ENCODE results near the gene METTL24. TPM values are rescaled to one million over a fixed set of nuclear protein-coding genes. Genes with fewer than 3 reads are reported as not detected.

METTL24 gene
- total RNA-seq, 1 donor from 2014 or later = not detected

DNA sequence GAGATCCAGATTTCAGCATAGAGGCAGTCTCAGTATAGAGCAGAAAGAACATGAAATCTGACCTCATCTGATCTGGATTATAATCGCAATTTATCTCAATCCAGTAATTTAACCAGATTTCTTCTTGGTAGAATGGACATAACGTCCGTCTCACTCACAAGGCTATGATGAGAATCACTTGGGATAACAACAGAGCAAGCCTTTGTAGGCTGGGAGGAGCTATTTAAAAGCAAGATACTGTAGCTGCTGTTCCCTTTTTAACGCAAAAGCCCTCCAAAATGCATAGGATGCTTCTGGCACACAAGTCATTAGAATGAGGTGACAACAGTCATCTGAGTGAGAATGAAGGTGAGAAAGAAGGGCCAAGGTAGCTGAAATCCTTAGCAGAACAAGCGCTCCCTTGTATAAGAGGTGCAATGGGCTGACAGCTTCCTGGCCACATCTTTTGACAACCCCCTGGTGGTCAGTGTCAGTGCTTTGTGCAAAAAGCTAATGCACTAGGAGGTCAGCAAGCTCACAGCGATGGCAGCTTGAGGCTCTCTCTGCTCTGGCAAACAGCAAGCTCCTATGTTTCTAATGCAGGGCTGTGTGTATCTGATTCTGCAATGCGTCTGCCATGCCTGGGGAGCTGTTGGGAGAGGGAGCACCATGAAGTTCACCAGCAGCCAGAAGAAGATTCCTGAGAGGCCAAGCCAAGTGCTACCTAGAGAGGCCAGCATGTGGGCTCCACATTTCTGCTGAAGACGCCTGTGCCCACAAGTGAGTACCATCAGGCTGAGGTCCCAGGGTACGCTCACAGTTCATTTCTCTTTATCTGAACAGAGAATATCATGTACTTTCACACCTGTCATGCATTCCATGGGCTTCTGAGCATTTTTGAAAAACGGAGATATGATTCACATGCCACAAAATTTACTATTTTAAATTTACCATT is 16.2 kb downstream of the METTL24 start:
- Mint-ChIP-seq H3K36me3 (ENCODE audit: low read depth) (no peaks in the 10 kb centered on the region), H3K27me3 (ENCODE audit: low read depth) (peaks cover 30% of the 10 kb centered on the region), H3K27ac (no peak overlapping the region), H3K4me1 (ENCODE audit: low read depth) (no peaks in the 10 kb centered on the region), H3K4me3 (ENCODE audit: low read depth) (no peak overlapping the region), H3K9me3 (no peaks in the 10 kb centered on the region)
- intact Hi-C loops (cut with micrococcal nuclease) = no loop called here
- DNase-seq (ENCODE audit: low spot score) = no peak

- Mint-ChIP-seq H3K4me1 (ENCODE audit: low read depth) (no peaks in the 10 kb centered on the region), H3K4me3 (ENCODE audit: low read depth) (no peak overlapping the region), H3K27me3 (ENCODE audit: low read depth) (peaks cover 25% of the 10 kb centered on the region), H3K36me3 (ENCODE audit: low read depth) (no peaks in the 10 kb centered on the region), H3K9me3 (no peaks in the 10 kb centered on the region), H3K27ac (no peak overlapping the region)
- DNase-seq (ENCODE audit: low spot score) = no peak
- intact Hi-C loops (cut with micrococcal nuclease) = no loop called here
Measured at GRCh38 chr6:110341067-110341466, 17.1 kb downstream of the METTL24 start.

DNA sequence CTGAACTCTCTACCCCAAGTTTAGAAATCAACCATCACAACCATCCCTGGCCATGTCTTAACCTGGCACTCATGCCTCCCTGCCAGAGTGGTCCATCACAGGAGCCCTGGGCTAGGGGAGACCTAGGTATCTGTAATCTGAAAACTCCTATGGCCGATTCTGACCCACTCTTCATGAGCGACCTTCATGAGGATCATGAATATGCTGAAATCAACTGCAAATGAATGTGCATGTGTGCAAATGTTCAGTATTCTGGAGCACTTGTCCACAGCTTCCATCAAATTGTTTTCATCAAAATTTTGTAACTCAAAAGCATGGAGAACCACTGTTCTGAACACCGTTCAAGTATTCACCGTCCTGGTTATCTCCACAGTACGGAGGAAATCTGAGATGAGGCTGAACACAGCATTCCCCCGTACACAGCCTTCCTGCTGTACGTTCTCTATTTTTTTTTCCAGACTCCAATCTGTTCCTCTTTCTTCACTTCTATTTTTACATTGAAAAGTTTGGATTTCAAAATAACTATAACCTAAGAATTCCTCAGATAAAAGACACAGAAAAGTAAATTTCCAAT is 17.7 kb downstream of the METTL24 start:
- intact Hi-C loops (cut with micrococcal nuclease) = no loop called here
- Mint-ChIP-seq H3K9me3 (no peaks in the 10 kb centered on the region), H3K4me3 (ENCODE audit: low read depth) (no peak overlapping the region)

DNA sequence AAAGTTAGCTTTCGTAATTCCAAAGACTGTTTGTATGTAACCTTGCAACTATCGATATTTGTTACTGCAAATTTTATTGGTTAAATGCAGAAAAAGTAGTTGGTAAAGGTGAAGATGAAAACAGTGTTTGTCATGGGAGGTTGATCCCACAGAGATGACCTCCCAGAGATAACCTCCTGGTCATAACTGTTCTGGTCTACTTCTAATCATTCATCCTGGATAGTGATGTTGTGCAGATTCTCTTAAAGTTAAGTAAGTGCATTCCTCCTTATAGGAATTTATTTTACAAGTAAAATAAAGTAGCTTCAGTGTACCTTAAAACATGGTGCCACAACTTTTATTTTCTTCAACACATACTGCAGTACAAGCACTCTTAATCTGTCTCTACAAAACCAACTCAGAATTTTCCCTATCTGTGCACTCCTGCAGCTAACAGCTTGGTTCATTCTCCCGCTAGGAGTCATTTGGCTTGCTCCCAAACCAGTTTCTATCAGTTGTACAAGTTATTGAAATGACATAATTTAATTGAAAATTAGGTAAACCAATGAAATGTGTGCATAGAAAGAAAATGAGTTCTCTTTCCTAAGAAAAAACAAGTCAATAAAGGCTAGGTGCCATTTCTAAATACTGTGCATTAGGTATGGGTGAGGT is 19.2 kb downstream of the METTL24 start:
- no peak for DNase-seq (ENCODE audit: low spot score)
- Mint-ChIP-seq H3K4me1 (ENCODE audit: low read depth) (no peaks in the 10 kb centered on the region), H3K4me3 (ENCODE audit: low read depth) (no peak overlapping the region), H3K9me3 (no peaks in the 10 kb centered on the region), H3K27me3 (ENCODE audit: low read depth) (peaks cover 25% of the 10 kb centered on the region), H3K36me3 (ENCODE audit: low read depth) (no peaks in the 10 kb centered on the region), H3K27ac (no peak overlapping the region)
- intact Hi-C loops (cut with micrococcal nuclease) = no loop called here

More for the DNA sequence above, 17.7 kb downstream of the METTL24 start:
- H3K27me3 Mint-ChIP-seq (ENCODE audit: low read depth) = peaks cover 24% of the 10 kb centered on the region
- H3K27ac Mint-ChIP-seq = no peak overlapping the region
- no peak for DNase-seq (ENCODE audit: low spot score)
- no peaks in the 10 kb centered on the region for H3K4me1 Mint-ChIP-seq (ENCODE audit: low read depth)
- H3K36me3 Mint-ChIP-seq (ENCODE audit: low read depth) = no peaks in the 10 kb centered on the region

- peaks cover 22% of the 10 kb centered on the region for H3K27me3 Mint-ChIP-seq (ENCODE audit: low read depth)
- H3K27ac Mint-ChIP-seq = no peak overlapping the region
- no peak overlapping the region for H3K4me3 Mint-ChIP-seq (ENCODE audit: low read depth)
- no peak for DNase-seq (ENCODE audit: low spot score)
- H3K36me3 Mint-ChIP-seq (ENCODE audit: low read depth) = no peaks in the 10 kb centered on the region
- intact Hi-C loops (cut with micrococcal nuclease) = no loop called here
- H3K9me3 Mint-ChIP-seq = no peaks in the 10 kb centered on the region
- H3K4me1 Mint-ChIP-seq (ENCODE audit: low read depth) = no peaks in the 10 kb centered on the region
Measured at GRCh38 chr6:110337486-110337885, 20.7 kb downstream of the METTL24 start.

DNA sequence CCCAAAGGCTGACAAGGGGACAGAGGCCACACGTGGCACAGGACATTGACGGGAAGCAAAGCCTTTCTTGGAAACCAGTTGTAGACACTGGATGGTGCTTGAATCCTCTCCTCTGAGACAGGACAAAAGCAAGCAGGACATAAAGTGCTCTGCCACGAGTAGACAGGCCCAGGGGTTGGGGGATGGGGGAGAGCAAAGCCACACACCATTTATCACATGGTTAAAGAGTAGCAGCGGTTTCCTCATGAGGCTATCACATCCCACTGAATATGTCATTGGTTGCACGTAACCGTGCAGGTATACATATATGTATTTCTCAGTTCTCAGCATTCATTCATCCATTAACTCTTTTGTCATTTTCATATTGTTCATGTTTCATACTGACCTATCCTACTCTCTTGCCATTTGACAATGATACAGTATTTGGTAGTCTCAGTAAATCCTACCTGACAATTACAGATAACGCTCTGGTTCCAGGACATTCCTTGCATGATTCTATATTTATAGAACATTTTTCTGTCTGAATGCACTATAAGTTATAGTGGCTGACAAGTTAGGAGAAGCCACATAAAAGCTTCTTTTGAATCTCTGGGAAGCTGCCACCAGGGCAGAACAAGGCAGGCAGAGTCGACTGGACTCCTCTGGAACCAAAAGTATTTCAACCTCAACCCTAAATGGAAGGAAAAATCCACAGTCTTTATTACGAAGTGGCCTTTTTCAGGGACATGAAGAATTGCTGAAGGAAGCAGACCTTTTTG is 23.5 kb downstream of the METTL24 start:
- Mint-ChIP-seq H3K4me1 (ENCODE audit: low read depth) (no peaks in the 10 kb centered on the region), H3K36me3 (ENCODE audit: low read depth) (no peaks in the 10 kb centered on the region), H3K27me3 (ENCODE audit: low read depth) (peaks cover 20% of the 10 kb centered on the region), H3K9me3 (no peaks in the 10 kb centered on the region), H3K27ac (no peak overlapping the region), H3K4me3 (ENCODE audit: low read depth) (no peak overlapping the region)
- DNase-seq (ENCODE audit: low spot score) = no peak
- intact Hi-C loops (cut with micrococcal nuclease) = no loop called here

DNA sequence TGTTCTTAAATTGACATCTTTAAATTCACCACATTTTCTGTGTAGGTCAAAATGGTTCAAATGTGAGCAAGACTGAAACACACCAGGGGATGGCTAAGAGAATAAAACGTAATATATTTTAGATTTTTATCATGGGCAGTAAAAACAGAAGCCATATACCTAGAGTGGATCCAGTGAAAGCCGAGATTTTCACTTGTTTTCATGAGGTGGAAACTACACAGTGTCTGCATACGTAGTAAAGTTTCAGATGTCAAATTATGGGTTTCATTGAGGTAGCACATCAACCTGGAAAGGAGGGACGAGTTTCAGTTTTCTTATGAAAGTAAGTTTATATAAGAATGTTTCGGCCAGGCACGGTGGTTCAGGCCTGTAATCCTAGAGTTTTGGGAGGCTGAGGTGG is 25.9 kb downstream of the METTL24 start:
- H3K4me1 Mint-ChIP-seq (ENCODE audit: low read depth) = no peaks in the 10 kb centered on the region
- no peak overlapping the region for H3K27ac Mint-ChIP-seq
- H3K27me3 Mint-ChIP-seq (ENCODE audit: low read depth) = peaks cover 8% of the 10 kb centered on the region
- H3K9me3 Mint-ChIP-seq = no peaks in the 10 kb centered on the region
- no peak overlapping the region for H3K4me3 Mint-ChIP-seq (ENCODE audit: low read depth)
- intact Hi-C loops (cut with micrococcal nuclease) = no loop called here
- DNase-seq (ENCODE audit: low spot score) = no peak
- H3K36me3 Mint-ChIP-seq (ENCODE audit: low read depth) = no peaks in the 10 kb centered on the region

- Mint-ChIP-seq H3K4me1 (ENCODE audit: low read depth) (no peaks in the 10 kb centered on the region), H3K27ac (no peak overlapping the region), H3K4me3 (ENCODE audit: low read depth) (no peak overlapping the region), H3K36me3 (ENCODE audit: low read depth) (no peaks in the 10 kb centered on the region), H3K9me3 (no peaks in the 10 kb centered on the region), H3K27me3 (ENCODE audit: low read depth) (peaks cover 8% of the 10 kb centered on the region)
- intact Hi-C loops (cut with micrococcal nuclease) = no loop called here
- no peak for DNase-seq (ENCODE audit: low spot score)
Measured at GRCh38 chr6:110331816-110332215, 26.3 kb downstream of the METTL24 start.

DNA sequence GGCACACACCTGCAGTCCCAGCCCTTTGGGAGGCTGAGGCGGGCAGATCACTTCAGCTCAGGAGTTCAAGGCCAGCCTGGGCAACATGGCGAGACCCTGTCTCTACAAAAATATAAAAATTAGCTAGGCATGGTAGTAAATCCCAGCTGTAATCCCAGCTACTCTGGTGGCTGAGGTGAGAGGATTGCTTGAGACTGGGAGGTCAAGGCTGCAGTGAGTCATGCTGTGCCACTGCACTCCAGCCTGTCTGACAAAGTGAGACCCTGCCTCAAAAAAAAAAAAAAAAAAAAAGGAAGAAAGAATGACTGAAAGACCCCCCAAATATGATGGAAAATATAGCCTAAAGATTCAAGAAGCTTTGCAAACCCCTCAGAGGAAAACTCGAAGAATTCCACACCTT is 26.8 kb downstream of the METTL24 start:
- no peaks in the 10 kb centered on the region for H3K4me1 Mint-ChIP-seq (ENCODE audit: low read depth)

GRCh38 chr6:110329714-110330436 is 28.3 kb downstream of the METTL24 start:
- Mint-ChIP-seq H3K9me3 (no peaks in the 10 kb centered on the region), H3K27ac (no peak overlapping the region), H3K36me3 (ENCODE audit: low read depth) (no peaks in the 10 kb centered on the region), H3K4me1 (ENCODE audit: low read depth) (no peaks in the 10 kb centered on the region), H3K4me3 (ENCODE audit: low read depth) (no peak overlapping the region), H3K27me3 (ENCODE audit: low read depth) (peaks cover 6% of the 10 kb centered on the region)
- DNase-seq (ENCODE audit: low spot score) = no peak
- intact Hi-C loops (cut with micrococcal nuclease) = no loop called here

More for the DNA sequence above, 26.8 kb downstream of the METTL24 start:
- intact Hi-C loops (cut with micrococcal nuclease) = no loop called here
- no peak overlapping the region for H3K27ac Mint-ChIP-seq
- no peak overlapping the region for H3K4me3 Mint-ChIP-seq (ENCODE audit: low read depth)
- H3K36me3 Mint-ChIP-seq (ENCODE audit: low read depth) = no peaks in the 10 kb centered on the region
- H3K27me3 Mint-ChIP-seq (ENCODE audit: low read depth) = peaks cover 8% of the 10 kb centered on the region
- no peak for DNase-seq (ENCODE audit: low spot score)
- H3K9me3 Mint-ChIP-seq = no peaks in the 10 kb centered on the region

DNA sequence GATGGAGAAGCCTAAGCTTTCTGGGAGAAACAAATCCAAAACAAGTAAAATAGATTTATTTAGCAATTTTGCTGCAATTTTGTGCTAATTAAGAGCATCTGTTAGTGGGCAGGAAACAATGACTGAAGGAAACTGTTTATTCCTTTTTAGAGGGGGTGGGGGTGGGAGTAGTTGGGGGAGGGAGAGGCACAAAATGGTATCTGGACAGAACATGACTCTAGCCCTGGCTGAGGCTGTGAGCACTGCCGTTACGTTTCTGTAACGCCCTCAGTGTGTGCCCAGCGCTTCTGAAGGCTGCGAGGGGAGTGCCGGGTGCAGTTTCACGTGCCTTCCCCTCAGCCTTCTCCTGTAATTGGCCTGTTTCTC is 28.8 kb downstream of the METTL24 start:
- Mint-ChIP-seq H3K9me3 (no peaks in the 10 kb centered on the region), H3K36me3 (ENCODE audit: low read depth) (no peaks in the 10 kb centered on the region), H3K4me3 (ENCODE audit: low read depth) (no peak overlapping the region), H3K27ac (no peak overlapping the region), H3K4me1 (ENCODE audit: low read depth) (no peaks in the 10 kb centered on the region), H3K27me3 (ENCODE audit: low read depth) (peaks cover 5% of the 10 kb centered on the region)
- intact Hi-C loops (cut with micrococcal nuclease) = no loop called here
- DNase-seq (ENCODE audit: low spot score) = no peak

DNA sequence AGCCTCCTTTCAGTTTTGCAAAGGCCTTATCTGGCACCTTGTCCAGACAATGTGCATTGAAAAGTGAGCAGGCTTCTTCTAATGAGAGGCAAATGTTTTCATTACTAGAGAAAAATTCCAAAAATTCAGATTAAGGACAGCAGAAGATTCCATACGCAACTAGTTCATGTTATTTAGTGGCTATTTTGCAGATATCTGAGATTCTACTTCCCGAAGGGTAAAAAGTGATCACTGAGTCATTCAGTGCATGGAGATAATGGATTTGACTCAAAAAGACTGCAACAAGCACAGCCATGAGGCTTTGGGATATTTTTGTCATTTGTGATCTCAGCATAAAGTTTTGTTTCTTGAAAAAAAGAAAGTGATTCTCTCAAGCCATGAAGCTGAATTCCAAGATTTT is 29.9 kb downstream of the METTL24 start:
- H3K9me3 Mint-ChIP-seq = no peaks in the 10 kb centered on the region
- H3K36me3 Mint-ChIP-seq (ENCODE audit: low read depth) = no peaks in the 10 kb centered on the region
- H3K27me3 Mint-ChIP-seq (ENCODE audit: low read depth) = peaks cover 5% of the 10 kb centered on the region
- H3K4me3 Mint-ChIP-seq (ENCODE audit: low read depth) = no peak overlapping the region
- H3K27ac Mint-ChIP-seq = no peak overlapping the region
- no peaks in the 10 kb centered on the region for H3K4me1 Mint-ChIP-seq (ENCODE audit: low read depth)
- DNase-seq (ENCODE audit: low spot score) = no peak
- intact Hi-C loops (cut with micrococcal nuclease) = no loop called here
